ENCODE data around the gene SLC23A2.

Gene SLC23A2

GRCh38 chr20:4815628-4816027 is 185.7 kb downstream of the SLC23A2 start (continued):
- no peak for TF ChIP-seq ZNF501 (tag by site-specific recombination; IDR thresholded peaks at IDR 0.05)
- TF ChIP-seq PRDM2 (tag by site-specific recombination; IDR thresholded peaks at IDR 0.05; ENCODE audit: borderline replicate concordance) = no peak
- no peak for TF ChIP-seq ZNF280D (tag by site-specific recombination; IDR thresholded peaks at IDR 0.05)

- Histone ChIP-seq H3K4me1 (ENCODE audit: control insufficient read depth, insufficient read depth, low read length) (no peaks in the 10 kb centered on the region), H3K36me3 (ENCODE audit: control insufficient read depth in 2 of 2, insufficient read depth in 1 of 2, low read length in 2 of 2) (no peaks in the 10 kb centered on the region; a peak in 1 of 3 replicates), H3K9me3 (ENCODE audit: control insufficient read depth, insufficient read depth, low read depth, low read length) (no peaks in the 10 kb centered on the region), H3K27ac (ENCODE audit: extremely low read depth, low read depth, low read length) (no peak overlapping the region), H3K4me3 (ENCODE audit: low read depth, low read length) (no peak overlapping the region)
- ChIA-PET CTCF (interaction anchor here (0.6 kb wide), 1 partner anchor 130 kb away, joined by 3 read pairs; no protein-coding TSS in a partner anchor), POLR2A (no interaction called here)
- TF ChIP-seq ZNF558 (tag by site-specific recombination; IDR thresholded peaks at IDR 0.05) (no peak), ZBTB49 (tag by site-specific recombination; IDR thresholded peaks at IDR 0.05; ENCODE audit: low read depth) (no peak), ZNF664 (tag by site-specific recombination; IDR thresholded peaks at IDR 0.05) (no peak), PRDM6 (tag by site-specific recombination; IDR thresholded peaks at IDR 0.05) (no peak), ZNF621 (tag by site-specific recombination; IDR thresholded peaks at IDR 0.05) (no peak), ZNF184 (tag by site-specific recombination; IDR thresholded peaks at IDR 0.05) (no peak), YY1 (tag by site-specific recombination; IDR thresholded peaks at IDR 0.05) (no peak), ZNF155 (tag by site-specific recombination; IDR thresholded peaks at IDR 0.05) (no peak), BCL11B (tag by site-specific recombination; IDR thresholded peaks at IDR 0.05; ENCODE audit: low read depth) (no peak), ZNF366 (tag by site-specific recombination; conservative IDR thresholded peaks at IDR 0.05) (no peak), ZFP69B (tag by site-specific recombination; IDR thresholded peaks at IDR 0.05) (no peak), SCRT1 (tag by site-specific recombination; IDR thresholded peaks at IDR 0.05; ENCODE audit: borderline replicate concordance) (no peak), IKZF3 (tag by site-specific recombination; IDR thresholded peaks at IDR 0.05) (no peak)
Measured at GRCh38 chr20:4814696-4815252, 186.5 kb downstream of the SLC23A2 start.

All from HEK293 (cell line).